ENCODE results near the gene FAM168A.

FAM168A gene

DNA sequence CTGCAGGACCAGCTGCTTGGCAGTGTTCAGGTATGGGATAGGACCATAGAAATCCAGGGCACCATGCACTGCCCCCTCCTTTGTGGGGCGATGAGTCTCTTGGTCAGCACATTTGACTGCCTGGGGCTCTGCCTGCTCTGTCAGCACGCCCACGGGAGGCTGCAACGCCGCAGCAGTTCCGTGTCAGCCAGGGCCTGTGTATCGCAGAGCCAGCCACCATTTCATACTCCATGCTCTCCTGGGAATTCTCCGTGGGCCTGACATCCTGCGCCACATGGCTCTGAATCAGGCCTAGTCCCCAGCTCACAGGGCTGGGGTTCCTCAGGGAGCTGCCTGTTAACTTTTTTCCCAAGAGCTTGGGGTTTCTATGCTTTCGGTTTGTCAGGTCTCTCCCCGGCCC lies 238.6 kb downstream of the FAM168A start:
- H3K4me3 ChIP-seq (ENCODE audit: insufficient read depth, low read depth, low read length, poor library complexity, severe bottlenecking), result no peak overlapping the region
- no peaks in the 10 kb centered on the region for H3K36me3 ChIP-seq (ENCODE audit: control insufficient read depth, insufficient read depth, low read length)
- no peaks in the 10 kb centered on the region for H3K9me3 ChIP-seq (ENCODE audit: control insufficient read depth, low read length)
- DNase-seq, result no peak
- H3K27me3 ChIP-seq (replicated peaks; ENCODE audit: control insufficient read depth, insufficient read depth, low read length, poor library complexity, severe bottlenecking), result no peaks in the 10 kb centered on the region
- no peaks in the 10 kb centered on the region for H3K4me1 ChIP-seq (ENCODE audit: control insufficient read depth, insufficient read depth, low read length, poor library complexity, severe bottlenecking)
- H3K27ac ChIP-seq (ENCODE audit: insufficient read depth, low read length, poor library complexity, severe bottlenecking), result no peak overlapping the region

DNA sequence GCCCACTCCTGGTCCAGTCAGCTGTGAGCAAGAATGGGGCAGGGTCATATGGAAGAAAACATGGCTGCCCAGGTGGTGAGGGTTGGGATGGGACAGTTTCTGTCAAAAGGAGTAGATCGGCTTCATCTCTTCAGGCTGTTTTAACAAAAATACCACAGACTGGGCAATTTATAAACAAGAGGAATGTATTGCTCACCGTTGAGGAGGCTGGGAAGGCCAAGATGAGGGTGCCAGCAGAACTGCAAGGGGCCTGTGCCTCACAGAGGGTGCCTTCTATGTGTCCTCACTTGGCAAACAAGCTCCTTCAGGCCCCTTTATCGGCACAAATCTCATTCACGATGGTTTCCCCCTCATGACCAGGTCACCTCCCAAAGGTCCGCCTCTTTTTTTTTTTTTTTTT lies 239.8 kb downstream of the FAM168A start:
- H3K4me3 ChIP-seq (ENCODE audit: insufficient read depth, low read depth, low read length, poor library complexity, severe bottlenecking), result no peak overlapping the region
- no peak overlapping the region for H3K27ac ChIP-seq (ENCODE audit: insufficient read depth, low read length, poor library complexity, severe bottlenecking)
- no peak for DNase-seq
- H3K27me3 ChIP-seq (replicated peaks; ENCODE audit: control insufficient read depth, insufficient read depth, low read length, poor library complexity, severe bottlenecking), result no peaks in the 10 kb centered on the region
- H3K4me1 ChIP-seq (ENCODE audit: control insufficient read depth, insufficient read depth, low read length, poor library complexity, severe bottlenecking), result no peaks in the 10 kb centered on the region
- H3K9me3 ChIP-seq (ENCODE audit: control insufficient read depth, low read length), result no peaks in the 10 kb centered on the region
- H3K36me3 ChIP-seq (ENCODE audit: control insufficient read depth, insufficient read depth, low read length), result no peaks in the 10 kb centered on the region

DNA sequence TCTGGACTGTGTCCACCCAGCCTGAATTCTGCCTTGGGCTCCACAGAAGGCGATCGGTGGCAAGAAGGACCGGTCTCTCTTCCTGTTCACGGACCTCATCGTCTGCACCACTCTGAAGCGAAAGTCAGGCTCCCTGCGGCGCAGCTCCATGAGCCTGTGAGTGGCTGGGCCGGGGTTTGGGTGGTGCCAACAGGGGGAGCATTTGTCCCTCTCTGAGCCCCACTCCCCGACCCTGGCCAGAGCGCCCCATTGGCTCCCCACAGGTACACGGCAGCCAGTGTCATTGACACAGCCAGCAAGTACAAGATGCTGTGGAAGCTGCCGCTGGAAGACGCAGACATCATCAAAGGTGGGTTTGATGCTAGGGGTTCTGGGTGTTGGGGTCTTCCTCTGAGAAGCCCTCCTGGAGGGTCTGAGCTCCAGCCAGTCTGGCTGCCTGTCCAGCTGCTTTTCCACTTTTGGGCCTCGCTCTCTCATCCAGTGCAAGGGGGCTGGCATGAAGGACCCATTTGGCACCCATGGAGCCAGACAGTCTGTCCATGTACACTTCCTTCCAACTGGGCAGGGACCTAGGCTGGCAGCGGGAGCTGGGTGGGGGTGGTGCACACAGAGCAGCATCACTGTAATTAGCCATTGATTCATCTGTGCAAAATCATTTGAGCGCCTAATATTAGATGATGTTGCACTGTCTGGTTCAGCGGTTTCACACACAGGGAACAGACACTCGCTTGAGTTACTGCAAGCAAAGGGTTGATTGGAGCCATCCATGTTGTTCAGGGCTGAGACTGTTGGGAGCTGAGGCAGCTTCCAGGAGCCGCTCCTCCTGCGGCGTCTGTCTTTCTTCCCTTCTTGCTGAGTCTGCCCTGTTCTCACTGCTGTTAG lies 240.7 kb downstream of the FAM168A start:
- DNase-seq, result no peak
- Histone ChIP-seq H3K9me3 (ENCODE audit: control insufficient read depth, low read length) (no peaks in the 10 kb centered on the region), H3K27me3 (replicated peaks; ENCODE audit: control insufficient read depth, insufficient read depth, low read length, poor library complexity, severe bottlenecking) (no peaks in the 10 kb centered on the region), H3K4me1 (ENCODE audit: control insufficient read depth, insufficient read depth, low read length, poor library complexity, severe bottlenecking) (no peaks in the 10 kb centered on the region), H3K36me3 (ENCODE audit: control insufficient read depth, insufficient read depth, low read length) (no peaks in the 10 kb centered on the region), H3K27ac (ENCODE audit: insufficient read depth, low read length, poor library complexity, severe bottlenecking) (no peak overlapping the region), H3K4me3 (ENCODE audit: insufficient read depth, low read depth, low read length, poor library complexity, severe bottlenecking) (no peak overlapping the region)

DNA sequence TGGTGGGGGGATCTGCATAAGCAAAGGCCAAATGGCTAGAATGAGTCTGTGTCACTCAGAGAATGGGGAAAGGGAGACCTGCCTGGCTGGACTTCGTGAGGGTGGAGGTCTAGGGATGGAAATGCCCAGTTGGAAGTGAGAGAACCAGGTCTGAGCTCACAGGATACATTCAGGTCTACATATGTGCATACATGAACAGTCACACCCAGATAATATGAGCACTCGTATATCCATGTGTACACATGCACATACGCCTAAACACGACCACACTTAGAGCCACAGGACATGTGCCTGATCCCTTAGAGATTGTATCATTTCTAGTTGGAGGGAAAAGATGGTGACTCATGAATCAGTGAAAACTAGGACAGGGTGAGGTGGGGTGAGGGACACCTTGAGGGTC lies 242.8 kb downstream of the FAM168A start:
- Histone ChIP-seq H3K4me1 (ENCODE audit: control insufficient read depth, insufficient read depth, low read length, poor library complexity, severe bottlenecking) (no peaks in the 10 kb centered on the region), H3K27ac (ENCODE audit: insufficient read depth, low read length, poor library complexity, severe bottlenecking) (no peak overlapping the region), H3K4me3 (ENCODE audit: insufficient read depth, low read depth, low read length, poor library complexity, severe bottlenecking) (no peak overlapping the region), H3K9me3 (ENCODE audit: control insufficient read depth, low read length) (no peaks in the 10 kb centered on the region), H3K36me3 (ENCODE audit: control insufficient read depth, insufficient read depth, low read length) (no peaks in the 10 kb centered on the region), H3K27me3 (replicated peaks; ENCODE audit: control insufficient read depth, insufficient read depth, low read length, poor library complexity, severe bottlenecking) (no peaks in the 10 kb centered on the region)
- no peak for DNase-seq

DNA sequence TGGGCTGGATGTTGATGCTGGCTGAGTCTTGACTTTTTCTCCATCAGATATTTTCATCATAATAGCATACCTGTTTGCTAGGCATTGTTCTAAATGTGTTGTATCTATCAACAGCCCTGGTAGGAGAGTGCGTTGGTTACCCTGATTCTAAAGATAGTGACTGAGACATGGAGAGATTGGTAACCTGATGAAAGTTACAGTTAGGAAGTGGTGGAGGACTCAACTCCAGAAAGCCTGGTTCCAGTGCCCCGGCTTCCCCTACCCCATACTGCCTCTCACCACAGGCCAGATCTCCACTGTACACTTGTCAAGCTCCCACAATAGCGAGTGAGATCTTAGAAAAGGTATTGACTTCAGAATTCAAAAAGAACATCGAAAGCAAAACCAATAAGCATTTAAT lies 244.5 kb downstream of the FAM168A start:
- DNase-seq, result no peak
- Histone ChIP-seq H3K9me3 (ENCODE audit: control insufficient read depth, low read length) (no peaks in the 10 kb centered on the region), H3K4me3 (ENCODE audit: insufficient read depth, low read depth, low read length, poor library complexity, severe bottlenecking) (no peak overlapping the region), H3K27ac (ENCODE audit: insufficient read depth, low read length, poor library complexity, severe bottlenecking) (no peak overlapping the region), H3K36me3 (ENCODE audit: control insufficient read depth, insufficient read depth, low read length) (no peaks in the 10 kb centered on the region), H3K27me3 (replicated peaks; ENCODE audit: control insufficient read depth, insufficient read depth, low read length, poor library complexity, severe bottlenecking) (no peaks in the 10 kb centered on the region), H3K4me1 (ENCODE audit: control insufficient read depth, insufficient read depth, low read length, poor library complexity, severe bottlenecking) (no peaks in the 10 kb centered on the region)

DNA sequence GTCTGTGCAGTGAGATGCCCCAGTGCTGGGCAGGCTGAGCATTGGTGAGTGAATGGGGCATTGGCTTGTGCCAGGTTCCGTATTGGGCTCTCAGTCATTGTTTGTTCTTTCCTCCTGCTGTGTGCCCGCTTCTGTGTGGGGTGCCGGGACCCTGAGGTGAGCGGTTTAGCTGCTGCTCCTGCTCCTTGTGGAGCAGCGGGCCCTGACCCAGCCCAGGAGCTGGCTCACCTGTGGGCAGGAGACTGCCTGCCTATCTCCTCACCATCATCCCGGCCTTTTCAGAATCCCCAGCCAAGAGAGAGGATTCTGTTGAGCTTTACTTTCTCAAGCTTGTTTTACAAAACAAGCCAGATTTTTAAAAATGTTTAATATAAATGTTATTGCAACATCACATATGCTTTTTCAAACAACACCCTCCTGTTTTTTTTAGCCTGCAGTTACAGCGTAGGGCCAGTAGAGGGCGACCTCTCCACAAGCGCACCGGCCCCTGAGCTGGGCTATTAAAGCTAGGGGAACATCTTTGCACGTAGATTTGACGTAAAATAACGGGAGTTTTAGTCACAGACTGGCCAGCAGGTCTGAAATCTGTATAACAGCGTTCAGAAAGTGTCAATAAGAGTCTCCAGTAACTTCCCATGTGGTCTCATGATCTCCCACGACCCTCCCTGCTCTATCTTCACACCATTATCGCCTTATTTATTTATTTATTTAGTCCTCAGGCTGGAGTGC lies 246.8 kb downstream of the FAM168A start:
- DNase-seq, result peak; percentile 41 to 48 (median 44)
- H3K4me3 ChIP-seq (ENCODE audit: insufficient read depth, low read depth, low read length, poor library complexity, severe bottlenecking), result no peak overlapping the region
- no peaks in the 10 kb centered on the region for H3K4me1 ChIP-seq (ENCODE audit: control insufficient read depth, insufficient read depth, low read length, poor library complexity, severe bottlenecking)
- no peaks in the 10 kb centered on the region for H3K36me3 ChIP-seq (ENCODE audit: control insufficient read depth, insufficient read depth, low read length)
- H3K27me3 ChIP-seq (replicated peaks; ENCODE audit: control insufficient read depth, insufficient read depth, low read length, poor library complexity, severe bottlenecking), result no peaks in the 10 kb centered on the region
- no peaks in the 10 kb centered on the region for H3K9me3 ChIP-seq (ENCODE audit: control insufficient read depth, low read length)
- no peak overlapping the region for H3K27ac ChIP-seq (ENCODE audit: insufficient read depth, low read length, poor library complexity, severe bottlenecking)
